Loucy (cell line): ENCODE results near the gene TTC7B.

ENCODE experiments used
- H2AFZ ChIP-seq: fragments of 200-600 bp; sonication (generic); 2 replicates; pipeline ENCODE4 v1.6.0; 2016; ENCODE audit warnings: antibody characterized with exemption, mild to moderate bottlenecking, low read length, moderate library complexity
- H3F3A ChIP-seq: fragments of 200-600 bp; 2 replicates; pipeline ENCODE4 v1.6.0; 2016; ENCODE audit warnings: antibody characterized with exemption, low read depth, mild to moderate bottlenecking
- H3K27me3 ChIP-seq: fragments of 200-600 bp; sonication (generic); 2 replicates; pipeline ENCODE4 v1.6.1; 2014; ENCODE audit warnings: low read length, mild to moderate bottlenecking; ENCODE audit not compliant: insufficient read depth, poor library complexity, severe bottlenecking
- H3K36me3 ChIP-seq: fragments of 200-600 bp; sonication (generic); 2 replicates; pipeline ENCODE4 v1.6.1; 2016; ENCODE audit warnings: low read length; ENCODE audit not compliant: insufficient read depth
- H3K4me1 ChIP-seq: fragments of 200-600 bp; sonication (generic); 2 replicates; pipeline ENCODE4 v1.5.1; 2014; ENCODE audit warnings: low read length, mild to moderate bottlenecking; ENCODE audit not compliant: insufficient read depth, poor library complexity, severe bottlenecking
- H3K4me2 ChIP-seq: fragments of 200-600 bp; sonication (generic); 2 replicates; pipeline ENCODE4 v1.6.0; 2014; ENCODE audit warnings: antibody characterized with exemption, low read length, low read depth, mild to moderate bottlenecking; ENCODE audit not compliant: poor library complexity, severe bottlenecking
- H3K4me3 ChIP-seq: fragments of 200-600 bp; sonication (generic); 2 replicates; pipeline ENCODE4 v1.5.1; 2014; ENCODE audit warnings: low read length, mild to moderate bottlenecking, mixed read lengths; ENCODE audit not compliant: poor library complexity, severe bottlenecking
- H3K79me2 ChIP-seq: fragments of 200-600 bp; sonication (generic); 2 replicates; pipeline ENCODE4 v1.6.1; 2014; ENCODE audit warnings: low read length; ENCODE audit not compliant: insufficient read depth
- H3K9ac ChIP-seq: fragments of 200-600 bp; sonication (generic); 2 replicates; pipeline ENCODE4 v1.6.0; 2014; ENCODE audit warnings: mild to moderate bottlenecking, low read depth, low read length, moderate library complexity; ENCODE audit not compliant: poor library complexity, severe bottlenecking
- H3K9me2 ChIP-seq: fragments of 200-600 bp; sonication (generic); replicated peaks from 2 replicates; pipeline ENCODE4 v1.6.1; 2016; ENCODE audit warnings: low read depth, low read length, mixed read lengths
- H3K9me3 ChIP-seq: fragments of 200-600 bp; sonication (generic); 2 replicates; pipeline ENCODE4 v1.6.1; 2014; ENCODE audit warnings: mild to moderate bottlenecking, antibody characterized with exemption, low read length, low read depth; ENCODE audit not compliant: insufficient read depth
- H4K20me1 ChIP-seq: fragments of 200-600 bp; sonication (generic); 2 replicates; pipeline ENCODE4 v1.6.0; 2014; ENCODE audit warnings: antibody characterized with exemption, low read length, mild to moderate bottlenecking; ENCODE audit not compliant: insufficient read depth, poor library complexity, severe bottlenecking
- EZH2phosphoT487 ChIP-seq: fragments of 200-600 bp; IDR thresholded peaks from 2 replicates; pipeline ENCODE4 v1.6.1; 2018; ENCODE audit warnings: antibody characterized with exemption, mild to moderate bottlenecking, moderate library complexity, borderline replicate concordance
- TF ChIP-seq, protein P1 (sequence below): fragments of 200-600 bp; sonication (generic); conservative IDR thresholded peaks from 2 replicates; pipeline ENCODE4 v1.5.1; 2014; ENCODE audit warnings: mild to moderate bottlenecking, antibody characterized with exemption, low read length

The TTC7B gene

GRCh38 chr14:90715495-90715894 lies 100.7 kb downstream of the TTC7B start:
- H3K27me3 ChIP-seq = no peaks in the 10 kb centered on the region
- H3K36me3 ChIP-seq = peaks cover 5% of the 10 kb centered on the region; the same call in 1 of the 2 replicates
- H3K4me2 ChIP-seq = no peak overlapping the region
- no peaks in the 10 kb centered on the region for H3K79me2 ChIP-seq
- H3F3A ChIP-seq = no peaks in the 10 kb centered on the region
- H2AFZ ChIP-seq = no peak overlapping the region
- no peaks in the 10 kb centered on the region for H4K20me1 ChIP-seq
- H3K9me3 ChIP-seq = no peaks in the 10 kb centered on the region
- no peaks in the 10 kb centered on the region for H3K9me2 ChIP-seq
- H3K4me1 ChIP-seq = peaks cover 16% of the 10 kb centered on the region
- H3K4me3 ChIP-seq = no peak overlapping the region
- H3K9ac ChIP-seq = no peak overlapping the region
- no peak for TF ChIP-seq EZH2phosphoT487
- TF ChIP-seq, protein P1, sequence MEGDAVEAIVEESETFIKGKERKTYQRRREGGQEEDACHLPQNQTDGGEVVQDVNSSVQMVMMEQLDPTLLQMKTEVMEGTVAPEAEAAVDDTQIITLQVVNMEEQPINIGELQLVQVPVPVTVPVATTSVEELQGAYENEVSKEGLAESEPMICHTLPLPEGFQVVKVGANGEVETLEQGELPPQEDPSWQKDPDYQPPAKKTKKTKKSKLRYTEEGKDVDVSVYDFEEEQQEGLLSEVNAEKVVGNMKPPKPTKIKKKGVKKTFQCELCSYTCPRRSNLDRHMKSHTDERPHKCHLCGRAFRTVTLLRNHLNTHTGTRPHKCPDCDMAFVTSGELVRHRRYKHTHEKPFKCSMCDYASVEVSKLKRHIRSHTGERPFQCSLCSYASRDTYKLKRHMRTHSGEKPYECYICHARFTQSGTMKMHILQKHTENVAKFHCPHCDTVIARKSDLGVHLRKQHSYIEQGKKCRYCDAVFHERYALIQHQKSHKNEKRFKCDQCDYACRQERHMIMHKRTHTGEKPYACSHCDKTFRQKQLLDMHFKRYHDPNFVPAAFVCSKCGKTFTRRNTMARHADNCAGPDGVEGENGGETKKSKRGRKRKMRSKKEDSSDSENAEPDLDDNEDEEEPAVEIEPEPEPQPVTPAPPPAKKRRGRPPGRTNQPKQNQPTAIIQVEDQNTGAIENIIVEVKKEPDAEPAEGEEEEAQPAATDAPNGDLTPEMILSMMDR = no peak

- H3K79me2 ChIP-seq = no peaks in the 10 kb centered on the region
- no peak overlapping the region for H3K4me3 ChIP-seq
- H3K4me1 ChIP-seq = peaks cover 9% of the 10 kb centered on the region
- H2AFZ ChIP-seq = no peak overlapping the region
- no peak overlapping the region for H3K4me2 ChIP-seq
- H3K9me3 ChIP-seq = no peaks in the 10 kb centered on the region
- no peaks in the 10 kb centered on the region for H4K20me1 ChIP-seq
- H3F3A ChIP-seq = no peaks in the 10 kb centered on the region
- TF ChIP-seq, protein P1 = no peak
- no peak for TF ChIP-seq EZH2phosphoT487
- H3K36me3 ChIP-seq = peaks cover 5% of the 10 kb centered on the region; the same call in 1 of the 2 replicates
- H3K27me3 ChIP-seq = no peaks in the 10 kb centered on the region
- H3K9ac ChIP-seq = no peak overlapping the region
- H3K9me2 ChIP-seq = no peaks in the 10 kb centered on the region
Observed at GRCh38 chr14:90714811-90715210, 101.4 kb downstream of the TTC7B start.

DNA sequence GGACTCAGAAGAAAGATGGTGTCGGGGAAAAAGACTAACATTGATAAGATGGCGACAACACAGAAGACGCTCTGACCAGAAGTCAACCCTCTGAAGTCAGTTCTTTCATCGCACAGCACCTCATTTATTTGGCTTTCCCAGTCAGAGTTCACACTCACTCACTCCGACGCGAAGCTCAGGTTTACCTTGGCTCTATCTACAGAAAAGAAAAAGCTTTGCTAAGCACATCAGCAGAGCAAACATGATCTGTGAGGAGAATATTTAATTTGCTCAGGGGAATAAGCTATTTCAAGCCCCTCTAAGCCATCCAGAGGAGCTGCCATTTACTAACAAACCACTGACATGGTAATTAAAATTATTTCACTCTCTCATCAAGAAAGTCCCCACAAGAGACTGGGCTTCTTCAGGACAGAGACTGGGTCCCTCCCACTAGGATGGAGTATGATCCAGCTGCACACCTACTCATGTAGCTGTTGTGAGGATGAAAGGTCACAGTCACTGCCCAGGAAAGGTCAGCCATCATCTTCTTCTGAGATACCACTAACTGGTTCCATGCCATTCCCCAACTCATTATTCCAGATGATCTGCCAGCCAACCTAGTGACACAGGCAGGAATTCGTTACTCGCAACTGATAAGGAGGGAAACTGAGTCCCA lies 111.4 kb downstream of the TTC7B start:
- no peaks in the 10 kb centered on the region for H3K9me3 ChIP-seq
- H4K20me1 ChIP-seq = no peaks in the 10 kb centered on the region
- no peaks in the 10 kb centered on the region for H3K9me2 ChIP-seq
- no peaks in the 10 kb centered on the region for H3K4me1 ChIP-seq
- no peak overlapping the region for H2AFZ ChIP-seq
- TF ChIP-seq, protein P1 = no peak
- TF ChIP-seq EZH2phosphoT487 = no peak
- H3K9ac ChIP-seq = no peak overlapping the region
- no peaks in the 10 kb centered on the region for H3F3A ChIP-seq
- no peaks in the 10 kb centered on the region for H3K27me3 ChIP-seq
- H3K4me2 ChIP-seq = no peak overlapping the region
- no peaks in the 10 kb centered on the region for H3K79me2 ChIP-seq
- H3K36me3 ChIP-seq = no peaks in the 10 kb centered on the region
- H3K4me3 ChIP-seq = no peak overlapping the region
